HepG2 (cell line): Measurements from ENCODE around the gene PAX4. TPM values are rescaled to one million over a fixed set of nuclear protein-coding genes. Genes with fewer than 3 reads are reported as not detected.

ENCODE experiments used
- ATF6 ChIP-seq: sonication (generic); formaldehyde crosslinking; conservative IDR thresholded peaks from 2 replicates; pipeline ENCODE4 v1.4.0; 2020; ENCODE audit warnings: missing genetic modification reagents
- CBFB ChIP-seq: sonication (generic); formaldehyde crosslinking; IDR thresholded peaks from 2 replicates; pipeline ENCODE4 v1.4.0; 2020; ENCODE audit warnings: missing genetic modification reagents
- EHMT2 ChIP-seq: fragments of 200-600 bp; sonication (generic); IDR thresholded peaks from 2 replicates; pipeline ENCODE4 v1.7.0; 2017; ENCODE audit warnings: antibody characterized with exemption, low read depth, low read length, borderline replicate concordance
- EP300 ChIP-seq, 3 experiments: sonication (generic) in 1 of 3; formaldehyde crosslinking in 1 of 3; IDR thresholded peaks; 2 replicates each; pipeline versions ENCODE4 v1.5.1 to v1.6.1; 2011 to 2020; ENCODE audit warnings: low read depth in 2 of 3, low read length in 2 of 3, borderline replicate concordance in 1 of 3, improper control_type of control experiment in 1 of 3, mild to moderate bottlenecking in 1 of 3, missing genetic modification reagents in 1 of 3, moderate library complexity in 1 of 3
- FOXM1 ChIP-seq: sonication (generic); formaldehyde crosslinking; IDR thresholded peaks from 2 replicates; pipeline ENCODE4 v1.5.0; 2020; ENCODE audit warnings: missing genetic modification reagents
- FOXP1 ChIP-seq, 2 experiments: fragments of 450-650 bp in 1 of 2; IDR thresholded peaks; 2 replicates each; pipeline ENCODE4 v1.6.1; 2017 to 2018; ENCODE audit warnings: antibody characterized with exemption in 1 of 2
- FUBP1 ChIP-seq: sonication (generic); formaldehyde crosslinking; IDR thresholded peaks from 2 replicates; pipeline ENCODE4 v1.5.1; 2020; ENCODE audit warnings: missing genetic modification reagents, mild to moderate bottlenecking, borderline replicate concordance
- HES4 ChIP-seq: sonication (generic); formaldehyde crosslinking; IDR thresholded peaks from 2 replicates; pipeline ENCODE4 v1.9.0; 2021; ENCODE audit warnings: mild to moderate bottlenecking, missing genetic modification reagents, borderline replicate concordance
- HINFP ChIP-seq: sonication (generic); formaldehyde crosslinking; IDR thresholded peaks from 2 replicates; pipeline ENCODE4 v1.4.0; 2020; ENCODE audit warnings: low read depth, mild to moderate bottlenecking, missing genetic modification reagents
- MAF1 ChIP-seq: sonication (generic); formaldehyde crosslinking; IDR thresholded peaks from 2 replicates; pipeline ENCODE4 v1.5.0; 2020; ENCODE audit warnings: missing genetic modification reagents, borderline replicate concordance
- SOX6 ChIP-seq, 2 experiments: fragments of 450-650 bp in 1 of 2; sonication (generic) in 1 of 2; formaldehyde crosslinking in 1 of 2; IDR thresholded peaks; 2 replicates each; pipeline versions ENCODE4 v1.4.0 to v1.6.1; 2017 to 2020; ENCODE audit warnings: antibody characterized with exemption in 1 of 2, mild to moderate bottlenecking in 1 of 2, missing genetic modification reagents in 1 of 2
- ZBED4 ChIP-seq: sonication (generic); formaldehyde crosslinking; IDR thresholded peaks from 2 replicates; pipeline ENCODE4 v1.4.0; 2020; ENCODE audit warnings: missing genetic modification reagents, borderline replicate concordance
- ZFP62 ChIP-seq: sonication (generic); formaldehyde crosslinking; IDR thresholded peaks from 2 replicates; pipeline ENCODE4 v1.4.0; 2020; ENCODE audit warnings: missing genetic modification reagents
- ZNF468 ChIP-seq: sonication (generic); formaldehyde crosslinking; IDR thresholded peaks from 2 replicates; pipeline ENCODE4 v1.8.0; 2022; ENCODE audit warnings: mild to moderate bottlenecking, moderate library complexity, missing genetic modification reagents
- polyA plus RNA-seq, 8 experiments: library from polyadenylated mRNA; depleted of rRNA in 3 of 8; stranded (reverse) in 7 of 8; unstranded in 1 of 8; fragments of >200 nt; fragmentation: Illumina TruSeq in 4 of 8; extraction: Trizol in 4 of 8; gene quantifications; 2 replicates each; pipeline versions ENCODE4 v1.2.1 to v1.2.3, GENCODE V29; 2011 to 2016; ENCODE audit warnings: low read depth in 4 of 8, missing spikeins in 1 of 8, mixed read lengths in 1 of 8; ENCODE audit not compliant: insufficient read depth in 1 of 8
- total RNA-seq, 5 experiments: library from RNA; depleted of rRNA; stranded (reverse); fragments of >200 nt; fragmentation: Illumina TruSeq; extraction: Trizol; gene quantifications; 2 replicates each; pipeline ENCODE4 v1.2.3, GENCODE V29; 2016; ENCODE audit warnings: low read depth in 1 of 5

The PAX4 gene
- total and polyA plus RNA-seq, 2 of the 13 experiments (the other 11 are each of a cell fraction or from before 2014, with no cell fraction given): not detected

- TF ChIP-seq MAF1 (CRISPR knock-in tag) (0 out of 2 replicates have a peak, but pooled peaks have one; percentile 18), ZNF468 (CRISPR knock-in tag) (no peak), FOXP1 (IDR thresholded peaks at IDR 0.05) (no peak), FOXP1 (CRISPR knock-in tag; IDR thresholded peaks at IDR 0.05) (0 out of 2 replicates have a peak, but pooled peaks have one; percentile 51), EHMT2 (no peak), ATF6 (CRISPR knock-in tag) (no peak), FOXM1 (CRISPR knock-in tag) (no peak), HINFP (CRISPR knock-in tag) (no peak; the same call in 1 of the 2 replicates), CBFB (CRISPR knock-in tag) (peak; percentile 59; the same call in 1 of the 2 replicates), EP300 (IDR thresholded peaks at IDR 0.05; ENCODE audit: low read depth in 2 of 2, low read length in 2 of 2) (no peak), EP300 (CRISPR knock-in tag; IDR thresholded peaks at IDR 0.05; ENCODE audit: borderline replicate concordance) (no peak), SOX6 (IDR thresholded peaks at IDR 0.05) (no peak), SOX6 (CRISPR knock-in tag; IDR thresholded peaks at IDR 0.05) (peak; percentile 66; the same call in 1 of the 2 replicates), ZFP62 (no peak), ZBED4 (CRISPR knock-in tag) (0 out of 2 replicates have a peak, but pooled peaks have one; percentile 36), FUBP1 (CRISPR knock-in tag) (peak; percentile 77; the same call in 1 of the 2 replicates), HES4 (CRISPR knock-in tag) (no peak)
These were observed 33.8 kb upstream of the PAX4 start, which contains the start of gene SND1 (continued) for GRCh38 chr7:127651556-127652332.
